ENCODE data around the gene CMTM5.

DNA sequence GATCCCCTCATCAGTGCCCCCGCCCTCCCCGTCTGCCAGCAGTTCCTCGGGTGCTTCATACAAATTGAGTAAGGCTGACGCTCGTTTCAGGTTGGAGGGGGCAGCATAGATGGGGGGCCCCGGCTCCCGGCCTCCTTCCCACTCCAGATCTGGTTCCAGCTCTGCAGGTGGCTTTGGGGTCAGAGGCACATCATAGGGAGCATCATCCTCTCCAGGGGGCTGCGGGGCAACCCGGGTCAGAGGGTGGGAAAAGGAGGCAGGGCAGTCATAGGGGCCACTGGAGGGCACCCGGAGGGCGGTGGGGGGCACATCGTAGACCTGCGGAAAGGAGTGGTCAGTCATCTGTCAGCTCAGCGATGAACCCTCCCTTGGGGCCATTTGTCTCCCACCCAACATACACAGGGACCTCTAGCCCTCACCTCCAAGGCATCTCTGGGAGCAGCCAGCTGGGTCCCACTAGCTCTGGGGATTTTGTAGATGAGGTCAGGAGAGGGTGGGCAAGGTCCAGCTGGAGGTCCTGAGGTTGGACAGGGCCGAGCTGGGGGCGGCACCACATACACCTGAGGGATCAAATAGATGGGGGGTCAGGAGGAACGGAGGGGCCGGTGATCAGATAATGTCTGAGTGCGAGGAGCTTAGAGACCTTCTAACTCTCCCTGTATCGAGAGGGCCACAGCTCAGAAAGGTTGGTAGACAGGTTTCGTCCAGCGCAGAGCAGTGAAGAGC, 17.0 kb upstream of the CMTM5 start:
- TF ChIP-seq EZH2 (IDR thresholded peaks at IDR 0.05; ENCODE audit: borderline replicate concordance, low read depth, low read length, severe bottlenecking): no peak
- TF ChIP-seq, protein P1, sequence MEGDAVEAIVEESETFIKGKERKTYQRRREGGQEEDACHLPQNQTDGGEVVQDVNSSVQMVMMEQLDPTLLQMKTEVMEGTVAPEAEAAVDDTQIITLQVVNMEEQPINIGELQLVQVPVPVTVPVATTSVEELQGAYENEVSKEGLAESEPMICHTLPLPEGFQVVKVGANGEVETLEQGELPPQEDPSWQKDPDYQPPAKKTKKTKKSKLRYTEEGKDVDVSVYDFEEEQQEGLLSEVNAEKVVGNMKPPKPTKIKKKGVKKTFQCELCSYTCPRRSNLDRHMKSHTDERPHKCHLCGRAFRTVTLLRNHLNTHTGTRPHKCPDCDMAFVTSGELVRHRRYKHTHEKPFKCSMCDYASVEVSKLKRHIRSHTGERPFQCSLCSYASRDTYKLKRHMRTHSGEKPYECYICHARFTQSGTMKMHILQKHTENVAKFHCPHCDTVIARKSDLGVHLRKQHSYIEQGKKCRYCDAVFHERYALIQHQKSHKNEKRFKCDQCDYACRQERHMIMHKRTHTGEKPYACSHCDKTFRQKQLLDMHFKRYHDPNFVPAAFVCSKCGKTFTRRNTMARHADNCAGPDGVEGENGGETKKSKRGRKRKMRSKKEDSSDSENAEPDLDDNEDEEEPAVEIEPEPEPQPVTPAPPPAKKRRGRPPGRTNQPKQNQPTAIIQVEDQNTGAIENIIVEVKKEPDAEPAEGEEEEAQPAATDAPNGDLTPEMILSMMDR (IDR thresholded peaks at IDR 0.05; ENCODE audit: borderline replicate concordance, extremely low read depth, low read length, poor library complexity, severe bottlenecking): no peak

Measured in DND-41 (cell line).